Fibroblast of upper back skin (primary cell): ENCODE results near the gene RASGEF1C.
A peak's percentile ranks its signal among the peaks of the same experiment; 100 is the strongest.

Source experiments
- DNase-seq: peaks from one replicate; pipeline ENCODE4 v3.0.0-alpha.2; 2013

The RASGEF1C gene

GRCh38 chr5:180118391-180118791, 90.6 kb downstream of the RASGEF1C start:
- DNase-seq, result no peak

- DNase-seq, result no peak
Measured at GRCh38 chr5:180117000-180117725, 91.8 kb downstream of the RASGEF1C start.

GRCh38 chr5:180116077-180116999, 92.7 kb downstream of the RASGEF1C start:
- DNase-seq, result no peak

- DNase-seq, result no peak
Measured at GRCh38 chr5:180115326-180116076, 93.5 kb downstream of the RASGEF1C start.

GRCh38 chr5:180114304-180115003, 94.6 kb downstream of the RASGEF1C start:
- DNase-seq, result no peak

- DNase-seq, result no peak
Measured at GRCh38 chr5:180113660-180114303, 95.2 kb downstream of the RASGEF1C start.

- no peak for DNase-seq
Measured at GRCh38 chr5:180112181-180112861, 96.7 kb downstream of the RASGEF1C start.

DNA sequence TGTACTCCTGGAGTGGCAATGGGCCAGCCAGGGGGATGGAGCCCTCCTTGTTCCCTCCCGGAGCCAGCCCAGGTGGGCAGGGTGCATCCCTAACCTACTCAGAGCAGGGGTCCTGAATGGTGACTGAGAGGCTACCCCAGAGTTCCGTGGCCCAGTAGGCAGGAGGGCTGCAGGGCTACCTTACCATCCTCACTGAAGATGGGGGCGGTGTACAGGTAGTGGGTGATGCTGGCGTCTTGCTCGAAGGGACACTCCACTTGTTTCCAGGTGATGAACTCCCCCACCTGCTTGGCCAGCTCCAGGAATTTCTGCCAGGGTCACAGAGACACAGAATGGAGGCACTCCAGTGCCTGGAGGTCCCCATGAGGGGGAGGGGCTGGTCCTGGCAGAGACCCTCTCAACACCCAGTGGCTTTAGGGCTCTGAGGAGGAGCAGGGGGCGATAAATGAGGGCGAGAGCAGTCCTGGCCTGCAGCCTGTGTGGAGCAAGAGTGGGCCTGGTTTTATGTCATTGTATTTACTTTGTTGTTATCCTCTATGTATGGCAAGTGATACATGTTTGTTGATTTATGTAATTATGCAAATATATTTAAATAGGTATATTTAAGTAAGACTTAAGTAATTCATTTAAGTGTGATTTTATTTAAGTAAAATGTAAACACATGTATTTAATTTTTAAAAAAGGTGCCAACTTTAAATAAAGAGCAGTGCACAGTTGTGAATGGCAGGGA, 97.6 kb downstream of the RASGEF1C start:
- DNase-seq, result no peak

GRCh38 chr5:180109920-180110319, 99.1 kb downstream of the RASGEF1C start:
- no peak for DNase-seq

- DNase-seq, result no peak
Measured at GRCh38 chr5:180107005-180107404, 102.0 kb downstream of the RASGEF1C start.

- peak; percentile 25 for DNase-seq
Measured at GRCh38 chr5:180105827-180106312, 103.1 kb downstream of the RASGEF1C start.

- no peak for DNase-seq
Measured at GRCh38 chr5:180104168-180104530, 104.9 kb downstream of the RASGEF1C start.

DNA sequence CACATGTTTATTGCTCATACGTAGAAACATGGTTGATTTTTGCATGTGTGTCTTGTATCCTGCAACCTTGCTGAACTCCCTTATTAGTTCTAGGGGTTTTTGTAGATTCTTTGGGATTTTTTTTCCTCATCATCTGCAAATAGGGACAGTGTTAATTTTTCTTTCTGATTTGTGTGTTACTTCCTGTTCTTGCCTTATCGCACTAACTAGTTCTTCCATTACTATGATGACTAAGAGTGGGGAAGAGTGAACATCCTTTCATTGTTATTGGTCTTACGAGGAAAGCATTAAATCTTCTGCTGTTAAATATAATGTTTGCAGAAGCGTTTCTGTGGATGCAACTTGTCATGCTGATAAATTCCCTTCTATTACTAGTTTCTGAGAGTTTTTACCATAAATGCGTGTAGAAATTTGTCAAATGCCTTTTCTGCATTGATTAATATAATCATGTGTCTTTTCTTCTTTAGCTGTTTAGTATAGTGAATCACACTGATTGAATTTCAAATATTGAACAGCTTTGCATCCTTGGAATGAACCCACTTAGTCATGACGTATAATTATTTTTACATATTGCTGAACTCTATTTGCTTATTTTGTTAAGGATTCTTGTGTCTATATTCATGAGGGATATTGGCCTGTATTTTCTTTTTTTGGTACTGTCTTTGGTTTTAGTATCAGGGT, 105.4 kb downstream of the RASGEF1C start:
- DNase-seq, result no peak

DNA sequence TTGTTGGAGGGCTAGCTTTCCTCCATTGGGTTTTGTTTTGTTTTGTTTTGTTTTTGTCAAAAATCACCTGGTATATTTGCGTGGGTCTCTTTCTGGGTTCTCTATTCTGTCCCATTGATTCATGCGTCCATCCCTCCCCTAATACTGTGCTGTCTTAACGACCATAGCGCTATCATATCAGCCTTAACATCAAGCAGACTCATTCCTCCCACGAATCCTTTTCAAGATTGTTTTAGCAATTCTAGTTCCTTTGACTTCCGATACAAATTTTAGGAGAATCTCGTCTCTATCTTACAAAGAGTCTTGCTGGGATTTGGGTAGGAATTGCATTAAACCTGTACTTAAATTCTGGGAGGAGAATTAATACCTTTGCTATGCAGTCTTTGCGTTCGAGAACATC, 106.4 kb downstream of the RASGEF1C start:
- DNase-seq, result no peak

DNA sequence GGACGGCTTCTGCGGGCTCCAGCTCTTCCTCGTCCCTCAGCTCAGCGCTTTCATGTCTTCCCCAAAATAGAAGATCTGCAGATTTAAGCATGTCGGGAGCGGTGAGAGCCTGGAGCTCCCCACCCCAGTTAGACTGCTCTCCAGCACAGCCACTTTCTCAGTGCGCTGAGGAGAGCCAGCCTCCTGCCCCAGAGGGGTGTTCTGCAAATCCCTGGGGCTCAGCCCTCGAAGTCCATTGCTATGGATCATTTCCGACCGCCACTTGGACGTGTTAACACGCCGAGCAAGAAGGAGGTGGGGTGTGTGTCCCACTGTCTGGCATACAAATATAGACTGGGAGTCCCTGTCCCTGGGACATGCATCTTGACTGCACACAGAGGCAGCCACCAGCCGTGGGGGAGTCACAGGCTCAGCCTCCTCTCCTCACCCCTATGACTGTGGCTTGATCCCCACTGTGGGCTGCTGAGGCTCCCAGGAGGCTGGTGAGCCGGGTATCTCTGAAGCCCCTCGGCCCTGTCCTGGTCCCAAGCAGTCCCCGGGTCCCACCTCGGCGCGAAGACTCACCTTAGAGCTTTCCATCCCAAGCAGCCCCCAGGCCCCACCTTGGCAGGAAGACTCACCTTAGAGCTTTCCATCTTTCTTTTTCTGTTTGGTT, 107.4 kb downstream of the RASGEF1C start:
- DNase-seq, result no peak

DNA sequence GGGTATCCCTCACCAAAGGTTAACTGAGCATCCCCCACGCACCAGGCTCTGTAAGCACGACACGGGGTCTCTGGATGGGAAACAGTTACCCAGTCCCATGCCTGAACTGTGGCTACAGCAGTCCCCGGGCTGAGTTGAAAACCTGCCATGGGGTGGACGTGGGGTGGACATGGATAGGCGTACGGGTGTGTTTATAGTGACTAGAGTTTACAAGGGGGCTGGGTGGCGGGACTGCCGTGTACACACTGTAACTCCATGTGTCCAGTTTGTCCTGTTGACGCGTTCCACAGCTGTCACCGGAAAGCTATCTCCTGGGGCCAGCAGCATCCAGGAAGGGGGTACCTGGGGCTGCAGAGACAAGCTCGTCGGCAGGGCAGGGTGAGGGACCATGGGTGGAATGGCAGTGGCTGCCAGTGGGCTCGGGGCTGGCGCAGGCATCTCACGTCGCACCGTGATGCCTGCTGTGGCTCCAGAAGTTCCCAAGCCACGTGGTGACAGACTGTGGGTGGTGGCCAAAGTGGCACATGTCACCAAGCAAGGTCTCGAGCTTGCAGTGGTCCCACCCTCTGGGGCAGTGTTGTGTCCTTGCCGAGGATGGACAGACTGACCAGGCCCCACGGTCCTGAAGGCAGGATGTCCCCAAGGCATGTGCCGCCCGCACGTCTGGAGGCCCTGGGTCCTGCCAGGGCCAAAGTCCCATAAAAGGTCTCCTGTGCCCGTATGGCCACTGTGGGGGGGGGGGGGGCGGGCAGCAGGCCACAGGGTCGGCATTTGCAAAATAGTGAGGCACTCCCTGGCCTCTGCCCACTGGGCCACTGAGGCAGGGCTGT, 108.2 kb downstream of the RASGEF1C start:
- DNase-seq, result no peak

- no peak for DNase-seq
Measured at GRCh38 chr5:180099733-180100611, 109.0 kb downstream of the RASGEF1C start.
